Stimulated activated CD8-positive, alpha-beta memory T cell treated with anti-CD3 and anti-CD28 coated beads, Interleukin-12 subunit alpha, Interleukin-12 subunit beta, amount 100 ng/mL, for 1 hour (primary cell): ENCODE data around the gene DGKI.

Experiments used
- DNase-seq: peaks from one replicate; pipeline ENCODE4 v3.0.0-alpha.2; 2020; ENCODE audit warnings: low read depth

The DGKI gene

DNA sequence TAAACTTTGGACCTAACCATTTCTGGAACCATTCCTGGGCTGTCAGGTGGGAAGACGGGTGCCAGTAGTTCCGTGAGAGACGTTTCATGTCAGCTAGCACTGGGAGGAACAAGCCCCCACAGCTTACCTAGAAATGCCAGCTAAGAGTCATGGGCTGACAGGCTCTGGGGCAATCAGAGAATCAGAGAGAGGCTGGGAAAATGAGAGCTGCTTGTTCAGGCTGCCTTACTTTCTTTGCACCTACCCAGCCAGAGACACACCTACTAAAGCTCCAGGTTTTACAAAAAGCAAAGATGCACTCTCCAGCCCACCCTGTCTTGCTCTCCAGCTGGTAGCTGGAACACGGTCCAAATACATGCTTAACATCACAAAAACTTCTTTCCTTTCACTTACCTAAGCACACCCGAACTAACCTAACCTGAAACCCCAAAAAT lies 503.9 kb downstream of the DGKI start:
- no peak for DNase-seq

DNA sequence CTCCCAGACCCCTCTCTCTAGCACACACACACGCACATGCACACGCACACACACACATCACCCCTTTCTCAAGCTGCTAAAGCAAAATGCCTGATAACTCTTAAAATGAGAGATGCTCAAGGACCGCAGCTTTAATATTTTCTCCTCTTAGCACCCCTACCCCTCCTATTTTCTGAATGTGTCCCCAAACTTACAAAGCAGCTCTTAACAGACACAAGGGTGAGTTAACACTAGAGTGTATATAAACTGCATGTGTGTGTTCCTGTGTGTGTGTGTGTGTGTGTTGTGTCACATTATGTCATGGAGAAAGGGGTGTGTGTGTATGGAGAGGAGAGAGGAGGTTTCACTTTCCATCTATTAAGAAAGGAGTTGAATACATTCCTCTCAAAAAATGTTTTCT lies 504.5 kb downstream of the DGKI start:
- no peak for DNase-seq

DNA sequence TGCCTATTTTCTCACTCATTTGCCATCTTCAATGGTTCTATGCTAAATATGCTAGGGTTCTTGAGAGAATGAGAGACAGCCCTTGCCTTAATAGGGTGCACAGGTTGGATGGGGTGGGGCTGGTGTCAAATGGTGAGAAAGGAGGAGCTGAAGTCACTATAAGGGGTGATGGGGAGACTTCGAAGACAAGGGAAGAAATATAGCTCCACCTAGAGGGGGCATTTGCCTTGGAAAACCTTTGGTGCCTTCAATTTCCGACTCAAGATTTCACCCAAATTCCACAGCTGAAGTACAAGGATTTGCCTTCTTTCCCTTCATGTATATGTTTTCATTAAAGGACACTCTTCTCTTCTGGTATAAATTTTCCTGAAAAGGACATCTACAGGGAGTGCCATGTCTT lies 508.9 kb downstream of the DGKI start:
- no peak for DNase-seq

DNA sequence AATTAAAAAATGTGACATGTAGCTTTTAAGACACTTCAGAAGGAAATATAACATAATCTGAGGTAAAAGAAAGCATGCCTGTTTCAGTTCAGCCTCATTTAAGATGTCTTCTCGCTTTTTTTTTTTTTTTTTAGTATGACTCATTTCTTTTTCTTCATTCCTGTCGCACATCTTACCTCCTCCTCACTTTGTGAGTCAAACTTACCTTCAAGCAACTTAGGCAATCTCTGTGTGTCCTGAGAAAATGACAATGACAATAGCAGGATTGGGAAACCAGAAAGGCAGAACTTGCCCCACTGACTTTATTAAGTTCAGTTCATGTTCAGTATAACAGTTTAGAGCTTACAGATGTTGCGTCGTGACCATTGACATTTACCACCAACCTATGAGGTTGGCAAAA lies 511.0 kb downstream of the DGKI start:
- DNase-seq: no peak

DNA sequence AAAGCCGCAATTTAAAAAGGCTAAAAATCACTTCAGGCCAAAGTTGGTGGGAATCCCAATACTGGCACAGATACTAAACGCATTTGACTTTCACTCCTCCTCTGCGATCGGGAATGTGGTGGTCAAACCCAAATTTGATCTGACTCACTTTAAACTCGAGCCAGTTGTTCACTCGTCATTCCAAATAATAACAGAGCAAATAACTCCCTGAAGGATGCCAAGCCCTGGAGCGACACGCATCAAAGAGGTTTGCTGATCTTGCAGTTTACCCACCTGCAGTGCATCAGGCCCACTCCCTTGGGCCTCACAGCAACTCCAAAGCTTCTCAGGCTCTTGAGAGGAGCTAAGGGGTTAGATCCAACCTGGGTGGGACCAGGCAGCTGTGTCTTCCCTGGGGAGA lies 515.4 kb downstream of the DGKI start:
- DNase-seq: no peak
